Lower leg skin (tissue), 3 donors: Measurements from ENCODE around the gene LRBA.

ENCODE experiments used
- POLR2A ChIP-seq, 2 donors: fragments of 450-650 bp; IDR thresholded peaks; one replicate each; pipeline ENCODE4 v1.6.1; 2016 to 2017; ENCODE audit warnings: antibody characterized with exemption in 2 of 2, mild to moderate bottlenecking in 1 of 2, moderate library complexity in 1 of 2
- TF ChIP-seq, protein P1 (sequence below), 3 donors: fragments of 450-650 bp; IDR thresholded peaks; one replicate each; pipeline ENCODE4 v1.5.1; 2016; ENCODE audit warnings: antibody characterized with exemption in 3 of 3, mild to moderate bottlenecking in 3 of 3, moderate library complexity in 2 of 3

- TF ChIP-seq, protein P1, sequence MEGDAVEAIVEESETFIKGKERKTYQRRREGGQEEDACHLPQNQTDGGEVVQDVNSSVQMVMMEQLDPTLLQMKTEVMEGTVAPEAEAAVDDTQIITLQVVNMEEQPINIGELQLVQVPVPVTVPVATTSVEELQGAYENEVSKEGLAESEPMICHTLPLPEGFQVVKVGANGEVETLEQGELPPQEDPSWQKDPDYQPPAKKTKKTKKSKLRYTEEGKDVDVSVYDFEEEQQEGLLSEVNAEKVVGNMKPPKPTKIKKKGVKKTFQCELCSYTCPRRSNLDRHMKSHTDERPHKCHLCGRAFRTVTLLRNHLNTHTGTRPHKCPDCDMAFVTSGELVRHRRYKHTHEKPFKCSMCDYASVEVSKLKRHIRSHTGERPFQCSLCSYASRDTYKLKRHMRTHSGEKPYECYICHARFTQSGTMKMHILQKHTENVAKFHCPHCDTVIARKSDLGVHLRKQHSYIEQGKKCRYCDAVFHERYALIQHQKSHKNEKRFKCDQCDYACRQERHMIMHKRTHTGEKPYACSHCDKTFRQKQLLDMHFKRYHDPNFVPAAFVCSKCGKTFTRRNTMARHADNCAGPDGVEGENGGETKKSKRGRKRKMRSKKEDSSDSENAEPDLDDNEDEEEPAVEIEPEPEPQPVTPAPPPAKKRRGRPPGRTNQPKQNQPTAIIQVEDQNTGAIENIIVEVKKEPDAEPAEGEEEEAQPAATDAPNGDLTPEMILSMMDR (IDR thresholded peaks at IDR 0.05): no peak
- no peak for TF ChIP-seq POLR2A (IDR thresholded peaks at IDR 0.05)
These were observed 595.1 kb downstream of the LRBA start for GRCh38 chr4:150419939-150420338.
